GM20000 (cell line): ENCODE data around the gene PAPPA.

Experiments used
- DNase-seq: peaks from one replicate; pipeline ENCODE4 v3.0.0; 2012; ENCODE audit warnings: low spot score
- TF ChIP-seq, protein P1 (sequence below): IDR thresholded peaks from 2 replicates; pipeline ENCODE4 v1.5.1; 2012; ENCODE audit warnings: mild to moderate bottlenecking, control low read depth; ENCODE audit errors: extremely low read depth, missing control alignments

The PAPPA gene

DNA sequence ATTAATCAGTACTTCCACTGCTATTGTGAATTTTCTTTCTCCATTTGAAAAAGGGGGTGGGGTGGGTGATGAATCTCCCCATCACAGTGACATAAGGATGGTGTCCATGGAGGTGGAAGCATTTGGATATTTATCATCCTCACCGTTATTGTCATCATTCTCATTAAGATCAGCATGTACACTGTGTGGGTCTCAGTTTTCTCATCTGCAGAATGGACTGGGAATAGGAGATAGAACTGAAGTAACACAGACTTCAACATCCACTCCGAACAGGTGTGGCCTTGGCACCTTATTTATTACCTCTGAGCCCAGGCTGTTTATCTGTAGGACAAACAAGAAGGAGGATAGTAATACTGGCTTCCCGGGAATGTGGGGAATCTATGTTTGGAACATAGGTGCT lies 165.9 kb downstream of the PAPPA start:
- TF ChIP-seq, protein P1, sequence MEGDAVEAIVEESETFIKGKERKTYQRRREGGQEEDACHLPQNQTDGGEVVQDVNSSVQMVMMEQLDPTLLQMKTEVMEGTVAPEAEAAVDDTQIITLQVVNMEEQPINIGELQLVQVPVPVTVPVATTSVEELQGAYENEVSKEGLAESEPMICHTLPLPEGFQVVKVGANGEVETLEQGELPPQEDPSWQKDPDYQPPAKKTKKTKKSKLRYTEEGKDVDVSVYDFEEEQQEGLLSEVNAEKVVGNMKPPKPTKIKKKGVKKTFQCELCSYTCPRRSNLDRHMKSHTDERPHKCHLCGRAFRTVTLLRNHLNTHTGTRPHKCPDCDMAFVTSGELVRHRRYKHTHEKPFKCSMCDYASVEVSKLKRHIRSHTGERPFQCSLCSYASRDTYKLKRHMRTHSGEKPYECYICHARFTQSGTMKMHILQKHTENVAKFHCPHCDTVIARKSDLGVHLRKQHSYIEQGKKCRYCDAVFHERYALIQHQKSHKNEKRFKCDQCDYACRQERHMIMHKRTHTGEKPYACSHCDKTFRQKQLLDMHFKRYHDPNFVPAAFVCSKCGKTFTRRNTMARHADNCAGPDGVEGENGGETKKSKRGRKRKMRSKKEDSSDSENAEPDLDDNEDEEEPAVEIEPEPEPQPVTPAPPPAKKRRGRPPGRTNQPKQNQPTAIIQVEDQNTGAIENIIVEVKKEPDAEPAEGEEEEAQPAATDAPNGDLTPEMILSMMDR: no peak
- no peak for DNase-seq

DNA sequence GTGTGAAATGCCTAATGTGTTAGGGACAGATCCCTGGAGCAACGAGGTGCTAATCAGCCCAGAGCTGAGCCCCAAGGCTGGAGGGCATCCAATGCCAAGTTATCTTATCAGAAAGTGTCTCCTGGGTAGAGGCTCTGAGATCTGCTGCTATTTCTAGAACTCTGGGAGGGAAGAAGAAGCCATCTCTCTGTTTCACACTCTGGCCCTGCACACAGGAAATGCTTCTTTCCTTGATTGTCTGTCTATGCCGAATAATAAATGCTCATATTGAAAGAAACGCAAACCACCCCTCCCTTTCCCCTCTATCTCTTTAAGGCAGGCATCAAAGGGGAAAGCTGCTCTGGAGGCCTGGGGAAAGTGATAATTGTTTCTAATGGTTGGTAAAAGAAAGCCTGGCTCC lies 166.7 kb downstream of the PAPPA start:
- TF ChIP-seq, protein P1: no peak
- no peak for DNase-seq

DNA sequence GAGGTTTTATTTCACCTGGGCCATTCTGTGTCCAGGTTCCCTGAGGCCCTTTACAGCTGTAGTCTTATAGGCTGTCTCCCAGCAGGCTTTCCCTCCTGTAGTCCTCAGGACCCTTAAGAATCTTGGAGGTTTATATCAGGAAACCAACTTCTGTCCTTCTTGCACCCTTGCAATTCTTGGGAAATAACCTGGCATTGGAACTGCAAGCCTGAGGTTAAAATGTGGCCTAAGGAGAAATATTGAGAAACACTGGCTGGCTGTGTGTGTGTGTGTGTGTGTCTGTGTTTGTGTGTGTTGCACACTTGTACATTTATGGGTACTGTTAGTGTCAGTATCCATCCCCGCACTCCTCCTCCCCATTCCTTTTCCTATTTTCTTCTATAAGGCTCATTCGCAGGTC lies 168.9 kb downstream of the PAPPA start:
- TF ChIP-seq, protein P1: no peak
- DNase-seq: no peak

DNA sequence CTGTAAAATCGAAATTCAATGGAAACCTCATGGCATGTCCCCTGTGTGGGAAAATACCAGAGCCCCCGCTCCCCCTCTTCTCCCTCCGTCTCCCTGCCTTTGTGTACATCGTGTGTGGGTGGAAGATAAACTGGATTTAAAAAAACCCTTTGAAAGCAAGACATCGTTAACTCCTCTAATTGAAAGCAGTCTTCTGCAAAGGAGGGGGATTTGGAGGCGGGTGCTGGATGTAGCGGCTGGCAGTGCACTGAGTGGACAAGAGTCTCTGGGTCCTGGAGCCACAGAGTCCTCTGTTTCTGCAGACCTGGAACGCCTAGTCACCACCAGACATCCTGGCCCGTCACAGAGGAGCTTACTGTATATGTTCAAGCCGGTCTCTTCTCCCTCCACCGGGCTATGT lies 169.4 kb downstream of the PAPPA start:
- DNase-seq: no peak
- TF ChIP-seq, protein P1: no peak

DNA sequence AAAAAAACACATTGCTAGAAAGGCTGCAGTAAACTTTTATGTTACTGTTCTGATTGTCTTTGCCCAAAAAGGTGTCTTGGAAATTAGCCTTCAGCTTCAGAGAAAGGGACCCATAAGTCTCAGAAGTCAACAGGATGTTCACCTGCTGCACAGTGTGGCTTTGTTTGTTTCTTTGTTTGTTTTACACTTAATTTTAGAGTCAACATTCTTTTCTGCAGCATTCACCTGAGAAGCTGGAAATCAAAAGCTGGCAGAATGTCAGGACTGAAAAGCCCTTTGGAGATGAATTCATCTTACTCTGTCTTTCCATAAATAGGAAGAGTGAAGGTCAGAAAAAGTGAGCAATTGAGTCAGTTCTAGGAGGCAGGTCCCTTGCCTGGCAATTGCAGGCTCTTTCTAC lies 170.0 kb downstream of the PAPPA start:
- TF ChIP-seq, protein P1: no peak
- DNase-seq: no peak

DNA sequence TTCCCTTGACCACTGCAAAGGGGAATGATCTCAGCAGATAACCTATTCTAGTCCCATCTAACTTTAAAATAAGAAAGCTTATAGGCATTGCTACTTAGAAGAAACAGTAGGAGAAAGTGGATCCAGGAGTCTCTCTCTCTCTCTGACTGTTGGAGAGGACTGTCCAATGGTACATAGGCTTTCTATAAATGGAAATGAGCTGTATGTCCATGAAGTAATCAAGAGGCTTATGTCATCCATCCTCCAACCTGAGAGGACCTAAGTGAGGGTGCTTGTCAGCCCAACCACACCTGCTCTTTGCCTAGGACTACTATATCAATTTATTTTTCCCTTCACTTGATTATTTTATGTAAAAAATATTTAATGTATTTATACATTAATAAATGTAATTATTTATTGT lies 172.3 kb downstream of the PAPPA start:
- no peak for DNase-seq
- TF ChIP-seq, protein P1: no peak

DNA sequence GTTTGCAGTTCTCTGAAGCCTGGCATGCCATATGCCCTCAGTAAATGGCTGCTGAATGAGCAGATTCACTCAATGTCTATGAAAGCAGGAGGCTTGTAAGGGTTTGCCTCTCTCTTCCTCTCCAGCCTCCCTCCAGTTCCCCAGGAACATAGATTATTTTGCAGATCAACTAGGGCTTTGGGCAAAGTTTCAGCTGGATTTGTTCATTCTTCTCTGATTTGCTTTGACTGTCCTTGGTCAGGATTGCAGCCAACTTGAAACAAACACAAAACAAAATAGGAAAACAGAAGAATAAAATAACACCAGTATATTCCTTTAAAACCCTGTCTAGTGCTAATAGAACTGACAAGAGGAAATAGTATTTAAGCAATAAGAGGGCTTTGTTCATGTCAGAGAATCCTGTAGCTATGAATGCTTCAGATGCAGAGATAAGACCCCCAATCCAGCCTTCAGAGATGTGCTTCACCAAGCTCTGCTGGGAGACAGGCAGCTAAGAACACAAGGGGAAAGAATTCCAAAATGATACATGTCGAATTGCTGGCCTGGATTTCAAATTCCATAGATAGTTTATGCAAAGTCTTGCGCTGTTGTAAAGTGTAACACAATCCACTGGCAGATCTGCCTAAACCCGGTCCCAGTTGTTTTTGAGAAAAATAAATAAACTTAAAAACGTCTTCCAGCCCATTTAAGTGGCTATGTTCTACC lies 174.3 kb downstream of the PAPPA start:
- TF ChIP-seq, protein P1: no peak
- no peak for DNase-seq
